Heart right ventricle (tissue), 16 donors: ENCODE measurements around the gene HOXA3. TPM values are rescaled to one million over a fixed set of nuclear protein-coding genes. Genes with fewer than 3 reads are reported as not detected.

ENCODE experiments used
- ATAC-seq, 8 donors: fragments of 200-7000 bp; cut with Tn5 transposase; one replicate each; pipeline ENCODE4 v1.9.1; 2020; ENCODE audit warnings: mild to moderate bottlenecking in 8 of 8, moderate library complexity in 8 of 8, moderate number of reproducible peaks in 1 of 8
- DNase-seq, 2 donors: peaks; one replicate each; pipeline ENCODE4 v3.0.0-alpha.2; 2020
- H3K27ac ChIP-seq, 10 donors: fragments of 200-600 bp; sonication (generic) in 2 of 10; one replicate each; pipeline versions ENCODE4 v1.5.0 to v1.8.0; 2020 to 2022; ENCODE audit warnings: mild to moderate bottlenecking in 3 of 10
- H3K27me3 ChIP-seq, 7 donors: fragments of 200-600 bp; one replicate each; pipeline ENCODE4 v1.8.0; 2021 to 2022; ENCODE audit warnings: mild to moderate bottlenecking in 2 of 7
- H3K36me3 ChIP-seq, 9 donors: fragments of 200-600 bp; sonication (generic) in 1 of 9; one replicate each; pipeline versions ENCODE4 v1.5.0 to v1.8.0; 2020 to 2022; ENCODE audit warnings: mild to moderate bottlenecking in 2 of 9
- H3K4me1 ChIP-seq, 9 donors: fragments of 200-600 bp; sonication (generic) in 1 of 9; one replicate each; pipeline versions ENCODE4 v1.5.0 to v1.8.0; 2020 to 2022; ENCODE audit warnings: mild to moderate bottlenecking in 4 of 9
- H3K4me3 ChIP-seq, 10 donors: fragments of 200-600 bp; sonication (generic) in 2 of 10; one replicate each; pipeline versions ENCODE4 v1.5.0 to v1.8.0; 2020 to 2022; ENCODE audit warnings: mild to moderate bottlenecking in 7 of 10, moderate library complexity in 2 of 10
- H3K9me3 ChIP-seq, 11 donors: fragments of 200-600 bp in 10 of 11; sonication (generic) in 2 of 11; one replicate each; pipeline versions ENCODE4 v1.5.0 to v1.8.0; 2013 to 2022; ENCODE audit warnings: mild to moderate bottlenecking in 2 of 11, control low read depth in 1 of 11, moderate library complexity in 1 of 11
- WGBS, 2 donors: extraction: QIAGEN DNeasy Blood & Tissue Kit; methylation state at CpG; one replicate each; pipeline ENCODE4 v1.1.7; 2013; ENCODE audit warnings: inconsistent platforms in 1 of 2; 5-methylcytosine and 5-hydroxymethylcytosine counted together
- intact Hi-C, 10 donors: fragments of 100-400 bp; cut with DNase I; formaldehyde crosslinking; loops; one replicate each; pipeline versions ENCODE4 v1.11.1 to v1.14.2; 2022
- polyA plus RNA-seq, 2 donors: library from polyadenylated mRNA; stranded (reverse); fragments of 200-250 nt; gene quantifications; one replicate each; pipeline ENCODE4 v1.2.3, GENCODE V29; 2013
- total RNA-seq, 10 donors: library from RNA; stranded (reverse); fragmentation: NEBNext Ultra II Directional in 3 of 10; extraction: Animal tissue kit (Norgen Biotek cat#: 25700) in 3 of 10; gene quantifications; one replicate each; pipeline versions ENCODE4 v1.2.1 to v1.2.4, GENCODE V29; 2021 to 2023
- TF ChIP-seq, protein P1 (sequence below), 9 donors: fragments of 200-600 bp; sonication (generic) in 2 of 9; IDR thresholded peaks; one replicate each; pipeline versions ENCODE4 v1.5.0 to v1.8.0; 2021 to 2022; ENCODE audit warnings: antibody characterized with exemption in 9 of 9, mild to moderate bottlenecking in 5 of 9, moderate library complexity in 1 of 9
- donor health status: Arrhythmogenic right ventricular cardiomyopathy.
- donor health status: ischemic (EF 13 %, LVEDD 7.1; RV severe dilation, severe dysfunction).
- donor health status: healthy with polysubstance abuse.
- donor health status: DM: no; HTN: yes; CAD: no.
- donor health status: DM: no; HTN: no; CAD: no.
- donor health status: ischemic (EF 25% LVEDD 6.9; RV normal size, moderate dysfunction).
- donor health status: ischemic (EF 25% LVEDD 5.7; RV mildly dilated, moderate dysfunction).
- donor health status: healthy.
- donor health status: DM: yes; HTN: yes; CAD: no.
- donor health status: Ischemic cardiomyopathy.
- donor health status: ischemic (EF 35%, LVEDD 5.7; RV mildly dilated, moderate dysfunction).
- donor health status: nonischemic (EF 11% LVEDD 7.7; RV severe dilation, severe dysfunction).
- donor health status: DM: yes; HTN: yes; CAD: no.
- donor health status: PGD.
- donor health status: ischemic (EF 29% LVEDD 5.4; RV normal size, mild dysfunction).
- donor health status: nonischemic (EF 23%, LVEDD 6.1; RV moderate dilation, normal function).

Gene HOXA3
- total and polyA plus RNA-seq, 12 donors: 0.11 to 1.5 (median 0.24) TPM; not detected in 2

DNA sequence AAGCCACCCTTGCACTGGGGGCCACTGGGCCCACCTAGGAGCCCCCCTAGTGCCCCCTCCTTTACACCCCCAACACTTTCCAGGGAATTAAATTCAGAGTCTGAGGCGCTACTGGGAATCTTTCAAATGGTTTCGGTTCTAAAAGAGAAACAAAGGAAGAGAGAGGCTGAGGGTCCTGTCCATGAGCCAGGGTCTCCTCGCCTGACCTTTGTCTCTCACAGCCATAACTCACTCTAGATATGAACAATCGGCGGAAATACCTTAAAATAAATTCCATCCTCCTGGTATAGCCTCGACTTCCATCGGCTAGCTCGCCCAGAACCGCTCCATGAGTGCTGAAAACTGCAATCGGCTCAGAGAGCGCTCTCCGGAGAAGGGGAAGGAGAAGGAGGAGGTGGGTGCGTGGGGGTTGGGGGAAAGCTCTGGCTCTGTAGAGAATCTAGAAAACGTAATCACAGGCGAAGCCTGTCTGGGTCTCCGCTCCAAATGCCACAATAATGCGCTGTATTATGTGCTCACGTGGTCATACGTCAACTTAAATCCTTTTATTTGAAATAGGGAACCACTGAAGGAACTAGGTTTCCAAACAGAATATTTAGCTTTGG lies 34.4 kb downstream of the HOXA3 start:
- Histone ChIP-seq H3K36me3 (no peaks in the 10 kb centered on the region), H3K9me3 (no peaks in the 10 kb centered on the region), H3K4me1 (peaks cover 0 to 17% (median 4%) of the 10 kb centered on the region in 9 donors), H3K27ac (peak overlapping the region in 4 of 10 donors; percentile 18 to 82 (median 42)), H3K4me3 (peak overlapping the region in 4 of 10 donors; percentile 18 to 42 (median 23)), H3K27me3 (peaks cover 17 to 97% (median 96%) of the 10 kb centered on the region in 7 donors)
- intact Hi-C loops: no loop called here
- ATAC-seq (peak in 1 of 8 donors; percentile 22), DNase-seq (no peak)
- 9 to 13% methylated on average over 19 of the region's 19 CpGs for WGBS, 2 donors
- TF ChIP-seq, protein P1, sequence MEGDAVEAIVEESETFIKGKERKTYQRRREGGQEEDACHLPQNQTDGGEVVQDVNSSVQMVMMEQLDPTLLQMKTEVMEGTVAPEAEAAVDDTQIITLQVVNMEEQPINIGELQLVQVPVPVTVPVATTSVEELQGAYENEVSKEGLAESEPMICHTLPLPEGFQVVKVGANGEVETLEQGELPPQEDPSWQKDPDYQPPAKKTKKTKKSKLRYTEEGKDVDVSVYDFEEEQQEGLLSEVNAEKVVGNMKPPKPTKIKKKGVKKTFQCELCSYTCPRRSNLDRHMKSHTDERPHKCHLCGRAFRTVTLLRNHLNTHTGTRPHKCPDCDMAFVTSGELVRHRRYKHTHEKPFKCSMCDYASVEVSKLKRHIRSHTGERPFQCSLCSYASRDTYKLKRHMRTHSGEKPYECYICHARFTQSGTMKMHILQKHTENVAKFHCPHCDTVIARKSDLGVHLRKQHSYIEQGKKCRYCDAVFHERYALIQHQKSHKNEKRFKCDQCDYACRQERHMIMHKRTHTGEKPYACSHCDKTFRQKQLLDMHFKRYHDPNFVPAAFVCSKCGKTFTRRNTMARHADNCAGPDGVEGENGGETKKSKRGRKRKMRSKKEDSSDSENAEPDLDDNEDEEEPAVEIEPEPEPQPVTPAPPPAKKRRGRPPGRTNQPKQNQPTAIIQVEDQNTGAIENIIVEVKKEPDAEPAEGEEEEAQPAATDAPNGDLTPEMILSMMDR (IDR thresholded peaks at IDR 0.05): no peak

DNA sequence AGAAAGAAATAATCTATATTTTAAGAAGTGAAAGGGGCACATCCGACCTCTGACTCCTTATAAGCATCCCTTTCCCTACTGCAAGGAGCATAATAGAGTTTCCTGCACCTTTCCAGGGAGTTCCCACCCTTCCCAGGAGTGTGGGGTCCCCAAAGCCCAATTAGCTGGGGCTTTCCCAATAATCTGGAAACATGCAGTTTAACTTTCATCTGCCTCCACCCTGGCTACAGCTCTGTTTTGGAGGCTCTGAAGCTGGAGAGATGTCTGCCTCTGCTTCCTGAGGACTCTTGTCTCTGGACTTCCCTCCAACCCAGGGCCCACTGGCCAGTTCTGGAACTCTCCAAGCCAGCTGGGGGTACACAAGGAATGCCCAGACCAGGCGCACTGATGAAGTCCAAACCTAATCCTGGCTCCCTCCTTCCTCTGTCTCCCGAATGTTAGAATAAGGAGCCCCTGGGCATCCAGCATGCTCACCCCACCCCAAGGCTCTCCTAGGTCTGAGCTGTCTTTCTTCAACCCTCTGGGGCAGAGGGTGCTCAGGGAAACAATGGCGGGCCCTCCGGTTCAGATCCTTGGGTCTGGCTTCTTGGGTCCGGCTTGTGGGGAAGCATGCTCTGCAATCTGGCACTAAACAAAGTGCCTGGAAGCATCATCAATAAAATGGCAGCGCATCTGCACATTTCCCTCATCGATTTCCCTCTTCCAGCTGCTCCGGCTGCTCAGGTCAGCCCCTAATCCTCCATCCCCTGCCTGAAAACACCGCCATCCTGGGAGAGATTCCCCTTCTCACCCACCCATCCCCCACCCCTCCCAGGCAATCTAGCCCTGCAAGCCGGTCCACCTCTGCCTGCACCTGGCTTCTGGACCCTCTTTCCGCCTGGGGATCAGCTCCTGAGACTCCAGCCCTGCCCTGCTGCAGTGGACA lies 35.2 kb downstream of the HOXA3 start:
- WGBS, 2 donors: 6 to 15% methylated on average over 12 of the region's 12 CpGs
- ATAC-seq (peak in 1 of 8 donors; percentile 14), DNase-seq (no peak)
- peak overlapping the region in 4 of 10 donors; percentile 18 to 82 (median 42) for H3K27ac ChIP-seq
- H3K4me1 ChIP-seq: peaks cover 0 to 17% (median 4%) of the 10 kb centered on the region in 9 donors
- H3K9me3 ChIP-seq: no peaks in the 10 kb centered on the region
- TF ChIP-seq, protein P1 (IDR thresholded peaks at IDR 0.05): no peak
- peaks cover 18 to 97% (median 96%) of the 10 kb centered on the region in 7 donors for H3K27me3 ChIP-seq
- peak overlapping the region in 4 of 10 donors; percentile 18 to 42 (median 23) for H3K4me3 ChIP-seq
- intact Hi-C loops: no loop called here
- H3K36me3 ChIP-seq: no peaks in the 10 kb centered on the region

GRCh38 chr7:27116031-27116961 lies 36.1 kb downstream of the HOXA3 start:
- H3K4me3 ChIP-seq: peak overlapping the region in 5 of 10 donors; percentile 11 to 42 (median 21)
- H3K36me3 ChIP-seq: no peaks in the 10 kb centered on the region
- WGBS, 2 donors: 14 to 25% methylated on average over 20 of the region's 20 CpGs
- peak overlapping the region in 4 of 10 donors; percentile 28 to 82 (median 64) for H3K27ac ChIP-seq
- TF ChIP-seq, protein P1 (IDR thresholded peaks at IDR 0.05): no peak
- H3K27me3 ChIP-seq: peaks cover 18 to 97% (median 96%) of the 10 kb centered on the region in 7 donors
- H3K4me1 ChIP-seq: peaks cover 0 to 17% (median 4%) of the 10 kb centered on the region in 9 donors
- intact Hi-C loops: no loop called here
- ATAC-seq (no peak), DNase-seq (no peak)
- H3K9me3 ChIP-seq: no peaks in the 10 kb centered on the region
